SK-N-SH treated with all-trans-retinoic acid at 6 μM for 48 hours (cell line): ENCODE measurements around the gene CDT1.

ENCODE experiments used
- ARNTL ChIP-seq: fragments of 450-650 bp; formaldehyde crosslinking; IDR thresholded peaks from 2 replicates; pipeline ENCODE4 v1.5.0; 2020; ENCODE audit warnings: low read depth, mild to moderate bottlenecking, moderate library complexity, borderline replicate concordance
- CREB5 ChIP-seq: fragments of 250-450 bp; sonication (Bioruptor Pico); IDR thresholded peaks from 2 replicates; pipeline ENCODE4 v1.5.1; 2020; ENCODE audit warnings: low read depth, mild to moderate bottlenecking, moderate library complexity
- CSDC2 ChIP-seq: fragments of 250-450 bp; sonication (Bioruptor Pico); IDR thresholded peaks from 2 replicates; pipeline ENCODE4 v1.5.0; 2020; ENCODE audit warnings: mild to moderate bottlenecking, moderate library complexity
- ESRRG ChIP-seq: fragments of 250-450 bp; sonication (Bioruptor Pico); IDR thresholded peaks from 2 replicates; pipeline ENCODE4 v1.6.1; 2021; ENCODE audit warnings: mild to moderate bottlenecking
- OSR1 ChIP-seq: fragments of 250-450 bp; sonication (Bioruptor Pico); IDR thresholded peaks from 2 replicates; pipeline ENCODE4 v1.8.0; 2022; ENCODE audit warnings: moderate library complexity, mild to moderate bottlenecking, inconsistent platforms
- ZFP3 ChIP-seq: fragments of 250-450 bp; sonication (Bioruptor Pico); IDR thresholded peaks from 2 replicates; pipeline ENCODE4 v1.5.0; 2020; ENCODE audit warnings: mild to moderate bottlenecking, moderate library complexity
- ZFP30 ChIP-seq: fragments of 450-650 bp; formaldehyde crosslinking; IDR thresholded peaks from 2 replicates; pipeline ENCODE4 v1.5.0; 2022; ENCODE audit warnings: mild to moderate bottlenecking, moderate library complexity
- ZNF8 ChIP-seq: fragments of 450-650 bp; formaldehyde crosslinking; IDR thresholded peaks from 2 replicates; pipeline ENCODE4 v1.5.0; 2020; ENCODE audit warnings: mild to moderate bottlenecking, moderate library complexity
- TF ChIP-seq, protein P1 (sequence below): fragments of 250-450 bp; sonication (Bioruptor Pico); IDR thresholded peaks from 2 replicates; pipeline ENCODE4 v1.8.0; 2020; ENCODE audit warnings: mild to moderate bottlenecking, moderate library complexity, borderline replicate concordance

DNA sequence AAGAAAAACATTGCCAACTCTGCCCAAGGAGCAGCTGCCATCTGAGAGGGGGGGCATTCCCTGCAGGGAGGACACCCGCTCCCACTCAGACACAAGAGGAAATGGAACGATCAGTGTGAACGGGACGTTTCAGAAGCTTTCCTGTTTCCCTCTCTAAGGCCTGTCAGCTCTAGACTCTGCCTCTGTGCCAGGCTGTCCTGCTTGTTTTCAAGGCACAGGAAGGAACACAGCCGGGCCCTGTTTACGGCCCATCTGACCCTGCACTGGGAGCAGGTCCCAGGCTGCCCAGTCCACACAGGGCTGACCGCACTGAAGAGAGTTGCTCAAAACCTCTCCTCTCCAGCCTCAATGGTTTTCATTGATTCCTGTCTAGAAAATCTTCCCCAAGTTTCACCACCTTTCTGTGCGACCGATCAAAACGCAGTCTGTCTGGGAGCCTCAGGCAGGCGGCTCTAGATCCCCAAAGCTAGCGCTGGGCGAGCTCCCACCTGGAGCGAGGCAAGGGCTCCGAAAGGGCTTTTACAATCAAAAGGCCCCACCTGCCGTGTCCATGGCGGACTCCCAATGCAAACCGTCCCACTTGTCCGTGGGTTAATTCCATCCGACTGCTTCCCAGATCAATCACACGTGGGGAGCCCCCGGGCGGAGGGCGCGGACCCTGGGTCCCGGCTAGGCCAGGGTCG lies 20.1 kb upstream of the CDT1 start:
- TF ChIP-seq ZFP3 (CRISPR knock-in tag), result no peak
- TF ChIP-seq, protein P1, sequence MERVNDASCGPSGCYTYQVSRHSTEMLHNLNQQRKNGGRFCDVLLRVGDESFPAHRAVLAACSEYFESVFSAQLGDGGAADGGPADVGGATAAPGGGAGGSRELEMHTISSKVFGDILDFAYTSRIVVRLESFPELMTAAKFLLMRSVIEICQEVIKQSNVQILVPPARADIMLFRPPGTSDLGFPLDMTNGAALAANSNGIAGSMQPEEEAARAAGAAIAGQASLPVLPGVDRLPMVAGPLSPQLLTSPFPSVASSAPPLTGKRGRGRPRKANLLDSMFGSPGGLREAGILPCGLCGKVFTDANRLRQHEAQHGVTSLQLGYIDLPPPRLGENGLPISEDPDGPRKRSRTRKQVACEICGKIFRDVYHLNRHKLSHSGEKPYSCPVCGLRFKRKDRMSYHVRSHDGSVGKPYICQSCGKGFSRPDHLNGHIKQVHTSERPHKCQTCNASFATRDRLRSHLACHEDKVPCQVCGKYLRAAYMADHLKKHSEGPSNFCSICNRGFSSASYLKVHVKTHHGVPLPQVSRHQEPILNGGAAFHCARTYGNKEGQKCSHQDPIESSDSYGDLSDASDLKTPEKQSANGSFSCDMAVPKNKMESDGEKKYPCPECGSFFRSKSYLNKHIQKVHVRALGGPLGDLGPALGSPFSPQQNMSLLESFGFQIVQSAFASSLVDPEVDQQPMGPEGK, result no peak
- no peak for TF ChIP-seq CREB5 (CRISPR knock-in tag)
- TF ChIP-seq ZNF8 (CRISPR knock-in tag), result no peak
- no peak for TF ChIP-seq ARNTL (CRISPR knock-in tag)
- TF ChIP-seq CSDC2, result no peak
- no peak for TF ChIP-seq OSR1
- no peak for TF ChIP-seq ESRRG (CRISPR knock-in tag)
- TF ChIP-seq ZFP30, result no peak
